Omental fat pad (tissue), 4 donors: ENCODE data around the gene SLC38A10. TPM values are rescaled to one million over a fixed set of nuclear protein-coding genes. Genes with fewer than 3 reads are reported as not detected.
"Not testable (repeated sequence)": the region's sequence is repeated elsewhere in the genome, so short reads cannot be mapped to it uniquely, and the experiment has no call there.

Experiments used
- ATAC-seq: fragments of 150-250 bp; one replicate; pipeline ENCODE4 v1.9.1; 2016; ENCODE audit warnings: mild to moderate bottlenecking, moderate library complexity; ENCODE audit not compliant: low FRiP score
- DNase-seq: peaks from one replicate; pipeline ENCODE4 v3.0.0-alpha.2; 2019; ENCODE audit warnings: low spot score
- total RNA-seq, 4 donors: library from RNA; depleted of rRNA; stranded (reverse); fragments of >200 nt; gene quantifications; one replicate each; pipeline ENCODE4 v1.1.0, GENCODE V29; 2016
- TF ChIP-seq, protein P1 (sequence below), 3 donors: fragments of 450-650 bp; IDR thresholded peaks; one replicate each; pipeline ENCODE4 v1.5.1; 2016 to 2017; ENCODE audit warnings: antibody characterized with exemption in 3 of 3, mild to moderate bottlenecking in 3 of 3, moderate library complexity in 2 of 3

Gene SLC38A10
- total RNA-seq, 4 donors from 2014 or later, result 61.2 to 126 (median 75.6) TPM

GRCh38 chr17:81231766-81232581, 63.1 kb downstream of the SLC38A10 start:
- ATAC-seq (no peak), DNase-seq (no peak)
- TF ChIP-seq, protein P1, sequence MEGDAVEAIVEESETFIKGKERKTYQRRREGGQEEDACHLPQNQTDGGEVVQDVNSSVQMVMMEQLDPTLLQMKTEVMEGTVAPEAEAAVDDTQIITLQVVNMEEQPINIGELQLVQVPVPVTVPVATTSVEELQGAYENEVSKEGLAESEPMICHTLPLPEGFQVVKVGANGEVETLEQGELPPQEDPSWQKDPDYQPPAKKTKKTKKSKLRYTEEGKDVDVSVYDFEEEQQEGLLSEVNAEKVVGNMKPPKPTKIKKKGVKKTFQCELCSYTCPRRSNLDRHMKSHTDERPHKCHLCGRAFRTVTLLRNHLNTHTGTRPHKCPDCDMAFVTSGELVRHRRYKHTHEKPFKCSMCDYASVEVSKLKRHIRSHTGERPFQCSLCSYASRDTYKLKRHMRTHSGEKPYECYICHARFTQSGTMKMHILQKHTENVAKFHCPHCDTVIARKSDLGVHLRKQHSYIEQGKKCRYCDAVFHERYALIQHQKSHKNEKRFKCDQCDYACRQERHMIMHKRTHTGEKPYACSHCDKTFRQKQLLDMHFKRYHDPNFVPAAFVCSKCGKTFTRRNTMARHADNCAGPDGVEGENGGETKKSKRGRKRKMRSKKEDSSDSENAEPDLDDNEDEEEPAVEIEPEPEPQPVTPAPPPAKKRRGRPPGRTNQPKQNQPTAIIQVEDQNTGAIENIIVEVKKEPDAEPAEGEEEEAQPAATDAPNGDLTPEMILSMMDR (IDR thresholded peaks at IDR 0.05), result no peak

DNA sequence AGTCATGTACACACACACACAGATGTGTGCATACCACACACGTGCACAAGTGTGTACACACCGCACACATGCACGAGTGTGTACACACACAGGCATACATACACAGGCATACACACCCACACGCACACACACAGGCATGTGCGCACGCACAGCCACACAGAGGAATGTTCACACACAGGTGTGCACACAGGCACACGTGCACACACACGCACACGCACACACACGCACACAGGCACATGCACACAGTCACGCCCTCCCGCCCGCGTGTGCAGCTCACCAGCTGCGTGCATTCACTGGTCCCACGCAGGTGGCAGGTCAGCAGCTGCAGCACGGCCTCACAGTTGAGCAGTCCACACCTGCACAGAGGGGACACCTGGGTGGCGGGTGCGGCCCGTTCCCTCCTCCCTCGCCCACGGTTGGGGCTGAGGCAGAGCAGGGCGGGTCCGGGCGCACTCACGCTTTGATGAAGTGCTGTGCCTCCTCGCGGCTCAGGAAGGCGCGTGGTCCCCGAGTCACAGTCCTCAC, 63.9 kb downstream of the SLC38A10 start:
- TF ChIP-seq, protein P1 (IDR thresholded peaks at IDR 0.05), result no peak
- no peak for DNase-seq
- ATAC-seq, result no peak

- ATAC-seq, result no peak
These were observed 64.9 kb downstream of the SLC38A10 start for GRCh38 chr17:81230043-81230820.

GRCh38 chr17:81229666-81229920, 65.5 kb downstream of the SLC38A10 start:
- ATAC-seq, result no peak
- DNase-seq, result no peak
- TF ChIP-seq, protein P1 (IDR thresholded peaks at IDR 0.05), result no peak

More at GRCh38 chr17:81230043-81230820, 64.9 kb downstream of the SLC38A10 start:
- no peak for DNase-seq
- TF ChIP-seq, protein P1 (IDR thresholded peaks at IDR 0.05), result no peak

DNA sequence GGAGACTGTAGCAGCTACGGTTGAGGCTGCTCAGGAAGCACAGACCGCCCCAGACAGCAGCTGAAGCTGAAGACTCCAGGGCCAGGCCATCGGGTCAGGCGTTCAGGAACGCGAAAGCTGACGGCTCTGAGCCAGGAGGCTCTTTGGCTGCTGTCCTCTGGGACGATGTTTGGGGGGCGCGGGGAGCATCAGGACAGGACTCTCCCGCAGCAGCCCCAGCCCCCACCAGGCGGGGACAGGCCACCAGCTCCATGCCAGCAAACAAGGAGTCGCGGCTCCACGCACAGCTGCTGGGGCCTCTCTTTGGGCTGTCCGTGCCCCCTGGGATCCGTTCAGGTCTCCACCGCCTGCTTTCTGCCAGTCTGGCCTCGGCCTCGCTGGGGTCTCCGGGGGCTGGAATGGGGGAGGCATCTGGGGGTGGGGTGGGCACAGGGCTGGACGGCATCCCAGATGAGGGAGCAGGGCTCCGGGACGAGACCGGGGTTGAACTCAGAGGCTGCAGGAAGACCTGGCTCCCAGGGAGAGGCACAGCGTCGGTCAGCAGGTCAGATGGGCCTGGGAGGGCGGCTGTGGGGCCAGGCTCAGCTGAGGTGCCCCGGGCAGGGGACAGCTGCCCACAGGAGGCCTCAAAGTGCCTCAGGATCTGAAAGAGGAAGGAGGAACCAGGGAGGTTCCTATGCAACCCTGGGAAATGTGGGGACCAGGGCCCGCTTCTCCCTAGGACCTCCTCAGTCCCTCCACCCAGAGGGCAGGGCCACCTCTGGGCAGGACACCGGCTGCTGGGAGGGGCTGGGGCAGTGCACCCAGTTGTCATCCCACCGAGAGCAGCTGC, 66.1 kb downstream of the SLC38A10 start:
- TF ChIP-seq, protein P1 (IDR thresholded peaks at IDR 0.05), result no peak
- DNase-seq (no peak), ATAC-seq (no peak)

DNA sequence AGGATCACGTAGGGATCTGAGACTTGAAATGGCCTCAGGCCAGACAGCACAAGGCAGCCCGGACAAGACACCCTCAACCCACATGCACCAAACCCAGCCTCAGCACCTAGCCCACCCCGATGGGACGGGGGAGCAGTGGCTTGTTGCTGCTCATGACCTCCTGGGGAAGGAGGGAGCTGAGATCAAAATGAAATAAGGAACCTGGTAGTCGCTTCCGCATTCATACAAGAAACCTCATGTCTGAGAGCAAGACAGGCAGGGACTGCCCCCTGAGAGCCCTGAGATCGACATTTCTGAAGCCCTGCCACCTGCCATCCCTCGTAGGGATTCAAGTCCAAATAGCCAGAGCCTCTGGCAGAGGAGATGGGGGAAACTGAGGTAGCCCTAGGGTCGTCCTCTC, 66.7 kb downstream of the SLC38A10 start:
- no peak for DNase-seq
- TF ChIP-seq, protein P1 (IDR thresholded peaks at IDR 0.05), result no peak
- ATAC-seq, result no peak

GRCh38 chr17:81227630-81228029, 67.5 kb downstream of the SLC38A10 start:
- ATAC-seq, DNase-seq: not testable (repeated sequence)
